GM21619 (cell line): ENCODE data around the gene COQ9.
"Not testable (repeated sequence)": the region's sequence is repeated elsewhere in the genome, so short reads cannot be mapped to it uniquely, and the experiment has no call there.

Experiments used
- ATAC-seq: cut with Tn5 transposase; IDR thresholded peaks from one replicate; pipeline ENCODE4 v1.9.1; 2021; ENCODE audit not compliant: unreplicated experiment

COQ9 gene

GRCh38 chr16:57426356-57426755 is 20.9 kb upstream of the COQ9 start:
- no peak for ATAC-seq

DNA sequence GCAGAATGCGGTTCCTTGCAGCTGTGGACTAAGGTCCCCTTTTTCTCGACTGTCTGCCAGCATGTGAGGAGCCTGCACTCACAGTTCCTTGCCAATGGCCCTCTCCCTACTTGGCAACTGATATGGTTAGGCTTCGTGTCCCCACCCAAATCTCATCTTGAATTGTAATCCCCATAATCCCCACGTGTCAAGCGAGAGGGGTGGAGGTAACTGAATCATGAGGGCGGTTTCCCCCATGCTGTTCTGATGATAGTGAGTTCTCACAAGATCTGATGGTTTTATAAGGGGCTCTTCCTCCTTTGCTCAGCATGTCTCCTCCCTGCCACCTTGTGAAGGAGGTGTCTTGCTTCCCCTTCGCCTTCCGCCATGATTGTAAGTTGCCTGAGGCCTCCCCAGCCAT is 20.0 kb upstream of the COQ9 start:
- no peak for ATAC-seq

- ATAC-seq: no peak
These were observed 19.5 kb upstream of the COQ9 start for GRCh38 chr16:57427824-57428223.

DNA sequence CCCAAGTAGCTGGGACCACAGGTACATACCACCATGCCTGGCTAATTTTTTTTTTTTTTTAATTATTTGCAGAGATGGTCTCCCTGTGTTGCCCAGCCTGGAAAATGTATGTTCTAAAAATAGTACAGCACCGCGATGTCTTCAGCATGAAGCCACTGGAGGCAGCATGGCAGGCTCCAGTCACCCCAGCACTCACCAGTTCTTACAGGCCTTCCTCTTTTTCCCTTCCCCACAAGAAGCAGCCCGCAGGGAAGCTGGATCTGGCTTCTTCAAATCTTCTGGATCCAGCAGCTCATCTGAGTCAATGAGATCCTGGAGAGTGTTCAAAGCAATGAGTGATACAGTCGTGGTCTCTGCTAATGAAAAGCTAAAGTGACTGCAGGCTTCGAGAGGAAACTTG is 16.3 kb upstream of the COQ9 start:
- ATAC-seq: no peak

DNA sequence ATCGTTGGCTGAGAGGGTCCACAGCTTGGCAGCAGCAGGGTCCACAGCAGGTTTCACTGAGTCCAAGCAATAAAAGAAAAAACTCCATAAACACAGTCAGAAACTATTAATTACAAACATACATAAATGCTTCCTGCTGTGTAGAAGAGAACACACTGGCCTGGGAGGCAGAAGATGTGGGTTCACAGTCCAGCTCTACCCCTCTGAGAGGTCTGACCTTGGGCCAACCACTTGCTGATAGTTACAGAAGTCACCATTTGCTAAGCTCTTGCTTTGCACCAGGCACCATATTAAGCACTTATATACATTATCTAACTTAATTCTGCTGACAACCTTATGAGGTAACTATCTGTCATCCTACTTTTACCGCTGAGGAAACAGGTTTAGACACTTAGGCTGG is 14.8 kb upstream of the COQ9 start:
- ATAC-seq: no peak

DNA sequence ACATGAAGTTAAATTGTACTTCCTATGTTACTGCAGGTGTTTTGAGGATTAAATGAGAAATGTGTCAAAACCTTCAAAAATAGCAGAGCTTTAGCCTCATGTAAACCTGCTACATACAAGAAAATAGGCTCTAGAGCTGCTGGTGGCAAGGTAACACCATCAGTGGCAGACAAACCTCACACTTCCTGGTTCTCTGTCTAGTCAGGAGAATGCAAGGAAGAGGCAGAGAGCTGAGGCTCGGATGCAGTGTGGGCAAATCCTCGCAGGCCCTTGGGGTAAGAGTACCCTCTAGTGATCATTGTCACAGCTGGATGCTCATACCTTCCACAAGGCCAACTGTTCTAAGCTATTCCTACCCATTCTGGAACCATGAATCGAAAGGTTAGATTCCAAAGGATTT is 14.3 kb upstream of the COQ9 start:
- no peak for ATAC-seq

DNA sequence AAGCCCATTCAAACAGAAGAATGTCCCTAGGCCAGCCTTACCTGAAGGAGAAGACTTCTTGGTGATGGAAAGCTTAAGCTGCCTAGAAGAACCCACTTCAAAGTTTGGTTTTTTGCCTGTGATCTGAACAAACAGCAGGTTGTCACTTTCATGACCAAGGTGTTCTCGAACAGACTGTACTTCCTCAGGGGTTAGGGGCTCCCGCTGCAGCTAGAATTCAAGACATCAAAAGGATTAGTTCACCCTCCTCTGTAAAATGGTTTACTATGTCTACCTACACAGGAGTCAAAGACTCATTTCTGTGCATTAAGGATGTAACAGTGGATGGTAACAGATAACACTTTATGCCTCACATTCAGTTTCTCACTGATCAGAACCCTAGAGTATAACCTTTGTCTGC is 13.3 kb upstream of the COQ9 start:
- no peak for ATAC-seq

DNA sequence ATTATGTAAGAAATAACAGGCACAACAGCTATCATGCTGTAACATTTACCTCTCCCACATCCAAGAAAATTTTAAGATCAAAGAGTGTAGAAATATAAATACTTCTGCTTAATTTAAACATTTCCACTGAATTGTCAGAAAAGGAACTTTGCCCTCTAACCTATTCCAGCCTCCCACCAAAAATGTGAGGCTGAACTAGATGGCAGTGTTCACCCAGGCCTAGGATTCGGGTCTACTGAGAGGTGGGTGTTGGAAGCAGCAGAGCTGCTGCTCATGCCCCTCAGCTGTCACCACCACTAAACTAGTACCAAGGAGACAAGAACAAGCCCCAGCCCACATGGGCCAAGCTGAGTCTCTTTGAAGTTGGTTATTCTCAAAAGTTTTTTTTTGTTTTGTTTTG is 11.4 kb upstream of the COQ9 start:
- no peak for ATAC-seq

DNA sequence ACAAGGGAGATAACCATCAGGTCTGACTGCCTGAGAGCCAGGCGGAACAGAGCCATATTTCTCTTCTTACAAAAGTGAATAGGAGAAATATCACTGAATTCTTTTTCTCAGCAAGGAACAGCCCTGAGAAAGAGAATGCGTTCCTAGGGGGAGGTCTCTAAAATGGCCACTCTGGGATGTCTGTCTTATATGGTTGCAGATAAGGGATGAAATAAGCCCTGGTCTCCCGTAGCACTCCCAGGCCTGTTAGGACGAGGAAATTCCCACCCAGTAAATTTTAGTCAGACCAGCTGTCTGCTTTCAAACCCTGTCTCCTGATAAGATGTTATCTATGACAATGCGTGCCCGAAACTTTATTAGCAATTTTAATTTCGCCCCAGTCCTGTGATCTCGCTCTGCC is 7.3 kb upstream of the COQ9 start:
- ATAC-seq: not testable (repeated sequence)

DNA sequence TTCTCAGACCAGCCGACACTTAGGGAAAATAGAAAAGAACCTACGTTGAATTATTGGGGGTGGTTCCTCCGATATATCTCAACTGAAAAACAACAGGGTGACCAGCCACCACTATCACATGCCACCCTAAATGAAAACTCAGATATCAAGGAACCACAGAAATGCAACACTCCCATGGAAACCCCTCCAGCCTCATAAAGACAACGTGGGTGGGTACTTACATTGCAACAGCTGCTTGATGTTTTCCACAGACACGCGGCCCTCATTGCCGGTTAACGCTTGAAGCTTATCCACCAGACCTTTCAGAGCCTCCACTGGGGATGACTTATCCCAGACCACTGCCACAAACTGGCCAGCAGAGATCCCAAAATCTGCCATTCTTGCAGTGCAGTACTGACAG is 6.7 kb upstream of the COQ9 start:
- not testable (repeated sequence) for ATAC-seq

GRCh38 chr16:57444711-57445110 is 2.6 kb upstream of the COQ9 start:
- no peak for ATAC-seq

- ATAC-seq: no peak
These were observed 1.8 kb upstream of the COQ9 start for GRCh38 chr16:57445510-57445909.

- peak; percentile 30 for ATAC-seq
These were observed 621 bp upstream of the COQ9 start for GRCh38 chr16:57446531-57447185.

- no peak for ATAC-seq
These were observed 4.7 kb downstream of the COQ9 start for GRCh38 chr16:57452021-57452420.

- ATAC-seq: peak; percentile 83
These were observed 15.1 kb downstream of the COQ9 start, which contains the start of gene POLR2C for GRCh38 chr16:57462209-57462977. Gene POLR2C (plus strand): TSS chr16:57462679. CDS start chr16:57462725, 46 bp downstream.

- ATAC-seq: no peak
These were observed 15.7 kb downstream of the COQ9 start for GRCh38 chr16:57462978-57463362.

- no peak for ATAC-seq
These were observed 17.2 kb downstream of the COQ9 start for GRCh38 chr16:57464523-57464922.

- no peak for ATAC-seq
These were observed 21.1 kb downstream of the COQ9 start for GRCh38 chr16:57468346-57468745.

DNA sequence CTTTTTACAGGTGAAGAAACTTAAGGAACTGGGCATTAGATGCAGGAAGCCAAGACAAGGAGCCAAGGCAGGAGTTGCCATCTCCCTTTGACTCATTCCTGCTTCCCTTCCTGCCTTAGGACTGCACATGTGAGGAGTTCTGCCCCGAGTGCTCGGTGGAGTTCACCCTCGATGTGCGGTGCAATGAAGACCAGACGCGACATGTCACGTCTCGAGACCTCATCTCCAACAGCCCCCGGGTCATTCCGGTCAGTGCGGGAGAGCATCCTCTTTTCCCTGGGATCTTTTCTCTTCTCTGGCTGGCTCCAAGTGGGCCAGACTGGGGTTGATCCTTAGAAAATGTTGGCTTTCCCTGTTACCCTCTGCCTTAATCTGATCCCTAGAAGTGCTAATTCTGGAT is 21.8 kb downstream of the COQ9 start:
- no peak for ATAC-seq

GRCh38 chr16:57469917-57470470 is 22.7 kb downstream of the COQ9 start:
- ATAC-seq: no peak

GRCh38 chr16:57470711-57471110 is 23.4 kb downstream of the COQ9 start:
- ATAC-seq: no peak

DNA sequence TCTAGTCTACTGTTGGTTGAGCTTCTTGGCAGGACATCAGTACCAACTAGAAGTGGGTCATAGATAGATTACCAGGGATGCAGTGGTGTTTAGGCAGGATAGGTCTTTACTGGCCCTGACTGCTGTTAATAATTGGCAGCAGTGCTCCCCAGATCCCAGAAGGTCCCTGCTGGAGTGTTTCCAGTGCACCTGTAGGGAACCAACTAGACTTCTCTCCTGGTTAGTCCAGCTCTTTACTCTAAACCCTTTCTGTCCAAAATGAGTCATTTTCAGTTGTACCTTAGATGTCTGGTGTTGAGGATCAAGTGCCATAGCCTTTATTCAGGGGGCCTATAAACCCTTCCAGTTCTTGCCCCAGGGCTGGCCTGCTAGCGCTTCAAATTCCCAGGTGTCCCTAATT is 23.9 kb downstream of the COQ9 start:
- no peak for ATAC-seq
